CD4-positive, alpha-beta T cell treated with Interleukin-12 subunit alpha and Interleukin-12 subunit beta, for 1 hour (primary cell): Measurements from ENCODE around the gene NACAD.

Experiments used
- DNase-seq: peaks from one replicate; pipeline ENCODE4 v3.0.0-alpha.2; 2020

The NACAD gene

DNA sequence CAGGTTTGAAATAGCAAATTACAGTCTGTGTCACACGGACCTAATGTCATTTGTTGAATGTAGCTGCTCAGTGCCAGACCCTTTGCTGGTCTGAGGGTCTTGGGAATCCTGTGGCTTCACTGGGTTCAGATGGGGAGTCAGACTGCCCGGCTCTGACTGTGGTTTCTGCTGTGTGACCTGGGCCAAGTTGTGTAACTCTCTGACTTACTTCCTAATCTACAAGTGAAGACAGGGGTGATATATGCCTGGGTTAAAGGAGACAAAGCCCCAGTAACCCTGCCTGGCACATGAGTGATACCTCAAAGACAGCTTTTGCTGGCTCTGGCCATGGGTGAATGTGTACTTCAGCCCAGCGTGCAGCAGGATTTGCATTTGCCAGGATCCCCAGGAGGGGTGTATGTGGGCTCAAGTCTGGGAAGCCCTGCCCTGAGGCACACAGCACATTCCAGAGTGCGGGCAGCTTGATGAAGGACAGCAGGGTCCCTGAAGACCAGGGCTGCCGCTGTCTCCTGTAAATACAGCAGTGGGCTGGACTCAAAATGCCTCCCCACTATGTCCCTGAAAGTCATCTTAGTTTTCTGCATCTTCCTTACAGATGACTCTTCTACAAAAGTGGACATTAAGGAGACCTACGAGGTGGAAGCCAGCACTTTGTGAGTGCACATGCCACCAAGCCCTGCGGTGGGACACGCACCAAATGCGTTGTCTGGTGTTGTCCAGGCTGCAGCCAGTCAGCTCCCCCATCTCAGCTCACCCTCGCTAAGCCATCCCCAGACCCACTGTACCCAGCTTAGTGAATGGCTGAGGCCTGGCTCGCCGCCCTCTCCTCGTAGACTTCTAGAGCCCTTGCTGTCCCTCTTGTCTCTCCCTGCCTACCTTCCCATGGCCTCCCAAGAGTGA, 16.4 kb downstream of the NACAD start:
- DNase-seq = no peak

DNA sequence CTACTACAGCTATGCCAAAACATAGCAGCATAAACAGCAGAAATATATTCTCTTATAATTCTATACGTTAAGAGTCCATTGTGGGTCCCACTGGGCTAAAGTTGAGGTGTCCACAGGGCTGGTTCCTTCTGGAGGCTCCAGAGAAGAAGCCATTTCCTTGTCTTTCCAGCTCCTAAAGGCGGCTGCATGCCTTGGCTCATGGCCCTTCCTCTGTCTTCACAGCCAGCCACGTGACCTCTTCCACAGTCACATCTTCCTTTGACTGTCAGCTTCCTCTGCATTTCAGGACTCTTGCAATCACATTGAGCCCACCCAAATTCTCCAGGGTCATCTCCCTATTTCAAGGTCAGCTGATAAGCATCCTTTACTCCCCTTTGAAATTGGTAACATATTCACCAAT, 17.2 kb downstream of the NACAD start:
- no peak for DNase-seq

DNA sequence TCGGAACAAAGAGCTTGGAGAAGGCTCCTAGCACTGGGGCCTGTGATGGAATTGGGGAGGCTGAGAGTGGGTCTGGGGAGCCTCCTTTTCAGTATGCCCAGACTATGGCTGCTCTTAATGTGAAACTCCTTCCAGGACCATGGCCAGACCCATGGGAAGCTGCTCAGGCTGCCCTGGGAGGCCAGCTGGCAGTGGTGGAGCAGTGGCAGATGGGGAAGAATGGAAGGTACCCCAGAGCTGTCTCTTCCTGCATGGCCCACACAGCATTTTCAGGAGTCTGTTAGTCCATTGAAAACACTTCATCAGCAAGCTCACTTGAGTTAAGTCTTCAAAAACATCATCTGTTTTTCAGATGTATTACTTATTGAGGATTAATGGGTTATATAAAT, 18.5 kb downstream of the NACAD start:
- DNase-seq = no peak

DNA sequence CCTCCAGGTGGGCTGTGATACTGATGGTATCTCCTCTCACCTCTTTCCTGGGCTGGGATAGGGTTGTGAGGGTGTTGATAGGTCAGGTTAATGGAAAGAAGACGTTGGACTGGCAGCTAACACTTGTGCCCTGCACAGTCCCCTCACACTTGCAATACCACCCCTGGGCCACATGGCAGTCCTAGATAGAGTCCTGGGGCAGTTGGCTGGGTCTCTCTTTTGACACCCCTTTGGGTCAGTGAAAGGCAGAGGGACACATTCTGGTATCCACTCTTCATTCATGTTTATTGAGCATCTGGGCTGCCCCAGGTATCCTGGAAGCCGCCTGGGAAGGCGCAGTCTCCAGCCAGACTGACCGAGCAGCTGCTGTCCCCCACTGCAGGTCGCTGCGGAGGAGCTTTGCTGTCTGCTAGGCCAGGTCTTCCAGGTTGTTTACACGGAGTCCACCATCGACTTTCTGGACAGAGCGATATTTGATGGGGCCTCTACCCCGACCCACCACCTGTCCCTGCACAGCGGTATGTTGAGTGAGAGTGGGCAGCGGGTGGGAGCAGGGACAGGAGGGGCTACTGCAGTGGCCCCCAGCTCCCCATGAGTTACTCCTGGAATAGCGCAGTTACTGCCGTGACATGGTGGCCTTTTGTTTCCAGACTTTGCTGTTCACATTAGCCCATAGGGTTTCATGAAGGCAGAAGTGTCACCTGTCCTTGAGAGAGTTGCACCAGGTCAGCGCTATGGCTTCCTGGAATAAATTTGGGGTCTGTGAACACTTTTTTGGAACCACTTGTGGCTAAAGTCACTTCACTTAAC, 19.1 kb downstream of the NACAD start:
- DNase-seq = no peak

DNA sequence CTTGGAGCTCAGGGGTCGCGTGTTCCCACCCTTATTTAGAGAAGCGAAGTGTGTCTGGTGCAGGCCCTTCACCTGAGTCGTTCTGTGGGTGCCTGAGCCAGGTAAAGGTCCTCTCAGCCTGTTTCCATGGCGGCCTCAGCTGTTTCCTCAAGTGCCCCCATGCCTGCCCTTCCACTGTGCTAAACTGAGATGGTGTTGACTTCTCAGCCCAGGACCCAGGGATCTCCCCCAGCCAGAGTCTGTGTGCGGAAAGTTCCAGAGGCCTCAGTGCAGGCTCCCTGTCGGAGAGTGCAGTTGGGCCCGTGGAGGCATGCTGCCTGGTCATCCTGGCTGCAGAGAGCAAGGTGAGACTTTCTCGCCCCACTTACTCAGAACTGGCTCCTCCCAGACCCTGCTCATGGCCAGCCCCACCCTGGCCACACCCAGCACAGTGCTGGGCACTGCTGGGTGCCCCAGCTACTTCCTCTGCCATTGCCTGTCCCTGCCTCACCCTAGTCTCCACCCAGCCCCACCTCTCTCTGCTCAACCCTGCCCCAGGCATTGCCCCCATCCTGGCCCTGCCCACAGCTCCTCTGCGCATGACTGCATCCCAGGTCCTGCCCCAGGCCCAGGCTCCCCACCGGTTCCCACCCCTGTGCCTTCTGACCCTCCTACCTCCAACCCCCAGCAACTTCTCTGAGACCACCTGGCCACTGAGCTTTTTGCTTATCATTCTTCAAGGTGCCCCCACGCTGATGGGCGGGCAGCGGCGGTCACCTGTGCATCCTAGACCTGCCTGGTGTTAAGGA, 20.3 kb downstream of the NACAD start:
- no peak for DNase-seq

DNA sequence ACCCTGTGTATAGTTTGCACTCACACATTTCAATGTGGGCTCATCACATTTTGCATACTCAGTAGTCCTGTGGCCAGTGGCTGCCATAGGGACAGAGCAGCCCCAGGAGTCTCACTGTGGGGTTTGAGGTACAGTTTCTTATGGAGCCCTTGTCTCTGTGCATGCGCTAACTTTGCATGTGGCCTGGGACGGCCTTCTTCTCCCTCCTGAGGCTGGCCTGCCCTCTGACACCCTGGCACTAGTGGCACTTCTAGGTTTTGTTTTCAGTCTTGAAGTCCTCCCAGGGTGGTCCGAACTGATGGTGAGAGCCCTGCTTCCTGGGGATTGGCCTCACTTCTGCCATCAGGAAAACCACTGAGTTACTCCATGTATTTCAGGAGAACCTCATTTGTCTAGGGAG, 21.2 kb downstream of the NACAD start:
- no peak for DNase-seq

DNA sequence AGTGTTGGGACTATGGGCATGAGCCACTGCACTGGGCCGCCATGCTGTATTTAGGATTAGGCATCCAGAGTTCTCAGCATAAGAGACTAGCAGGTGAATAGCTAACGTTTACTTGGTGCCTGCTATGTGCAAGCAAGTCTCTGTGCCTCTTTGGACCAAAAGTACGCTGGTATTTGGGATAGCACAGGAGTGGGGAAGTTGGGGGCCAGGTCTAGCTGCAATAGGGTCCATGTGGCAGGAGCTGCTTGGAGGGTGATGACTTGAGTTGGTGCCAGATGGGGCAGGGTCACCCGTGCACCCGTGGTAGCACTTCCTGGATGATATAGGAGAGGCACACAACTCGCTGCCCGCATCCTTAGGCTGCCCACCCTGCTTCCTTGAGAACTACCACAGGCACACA, 22.4 kb downstream of the NACAD start:
- DNase-seq = no peak

DNA sequence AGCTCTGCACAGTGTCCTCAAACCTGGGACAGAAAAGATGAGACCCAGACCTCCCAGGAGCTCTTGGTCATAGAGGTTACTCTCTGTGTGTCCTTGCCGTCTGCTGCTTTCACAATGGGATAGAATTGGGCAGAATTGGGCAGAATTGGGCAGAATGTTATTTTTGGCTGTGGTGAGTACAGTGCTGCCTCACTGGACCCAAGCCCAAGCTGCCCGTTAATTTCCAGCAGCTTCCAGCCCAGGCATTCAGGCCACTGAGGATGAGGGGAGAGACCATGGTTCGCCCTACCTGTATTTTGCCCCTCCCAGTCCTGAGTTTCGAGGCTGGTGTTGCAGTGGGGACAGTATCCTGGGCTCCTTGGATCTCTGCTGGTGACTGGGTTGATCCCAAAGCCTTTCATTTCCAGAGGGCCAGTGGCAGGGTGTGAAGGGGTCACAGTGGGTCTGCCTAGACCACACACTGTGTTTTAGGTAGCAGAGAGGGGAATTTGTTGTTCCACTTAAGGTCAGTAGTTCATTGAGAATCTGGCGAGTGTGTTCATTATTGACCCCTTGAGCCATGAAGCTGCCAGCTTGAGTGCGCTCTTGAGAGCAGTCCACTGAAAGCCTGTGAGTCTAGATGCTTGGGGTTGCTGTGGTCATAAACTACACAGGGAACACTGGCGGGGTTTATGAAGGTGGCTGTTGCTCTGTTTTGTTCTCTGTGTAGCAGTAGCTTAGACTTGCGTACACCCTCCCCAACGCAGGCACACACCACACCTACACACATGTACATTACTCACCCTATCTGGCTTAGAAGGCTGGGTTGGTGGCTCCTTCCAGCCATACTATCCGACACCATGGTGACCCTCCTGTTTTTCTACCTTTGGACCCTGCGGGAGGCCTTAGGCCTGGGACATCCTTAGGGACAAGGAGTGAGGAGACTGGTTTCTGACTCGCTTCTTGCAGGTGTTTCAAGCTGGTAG, 23.5 kb downstream of the NACAD start:
- DNase-seq = no peak

DNA sequence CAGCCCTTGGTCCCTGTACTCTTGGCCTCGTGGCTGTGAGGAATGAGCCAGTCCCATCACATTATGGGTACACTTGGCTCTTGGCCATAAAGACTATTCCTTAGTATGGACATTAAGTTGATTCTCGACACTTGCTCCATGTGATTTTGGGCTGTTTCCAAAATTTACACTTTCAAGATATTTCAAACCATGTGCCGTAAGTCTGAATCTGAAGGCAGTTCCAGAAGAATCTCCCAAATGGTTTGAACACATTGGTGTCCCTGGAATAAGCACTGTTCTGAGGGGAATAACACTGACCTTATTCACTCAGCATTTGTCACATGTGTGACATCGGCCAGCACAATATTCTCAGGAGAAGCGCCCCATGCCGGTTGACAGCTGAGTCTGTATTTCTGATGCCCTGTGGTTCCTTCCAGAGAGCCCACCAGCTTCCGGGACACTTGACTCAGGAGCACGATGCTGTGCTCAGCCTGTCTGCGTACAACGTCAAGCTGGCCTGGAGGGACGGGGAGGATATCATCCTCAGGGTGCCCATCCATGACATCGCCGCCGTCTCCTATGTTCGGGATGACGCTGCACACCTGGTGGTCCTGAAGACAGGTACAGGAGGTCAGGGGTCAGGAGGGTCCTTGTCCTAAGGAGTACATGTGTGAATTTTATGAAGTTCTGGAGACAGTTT, 24.6 kb downstream of the NACAD start:
- no peak for DNase-seq

DNA sequence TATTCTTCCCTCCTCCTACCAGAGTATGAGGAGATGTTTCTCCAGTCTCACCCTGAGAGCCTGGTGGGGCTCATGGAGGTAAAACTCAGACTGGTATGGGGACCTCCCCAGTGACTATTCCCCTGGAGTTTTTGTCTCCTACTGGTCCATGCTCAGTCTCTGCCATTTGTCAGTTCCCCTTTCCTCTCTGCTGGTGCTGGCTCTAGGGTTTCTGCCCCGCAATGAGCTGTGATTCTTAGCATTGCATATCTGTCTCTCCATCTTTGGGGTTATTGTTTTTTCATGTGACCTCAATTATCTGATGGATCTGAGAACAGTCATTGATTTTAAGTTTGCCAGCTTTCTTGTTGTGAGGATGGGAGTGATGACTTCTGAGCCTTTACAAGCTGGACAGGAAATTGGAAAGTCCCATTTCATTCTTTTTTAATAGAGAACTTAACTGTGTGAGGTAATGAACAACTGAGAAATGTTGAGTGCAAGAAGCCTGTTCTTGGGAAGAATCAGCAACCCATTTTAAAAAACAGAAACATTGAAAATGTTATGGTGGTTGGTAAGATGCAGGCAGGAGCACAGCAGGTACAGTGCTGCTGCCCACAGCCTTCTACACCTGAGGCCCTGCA, 26.9 kb downstream of the NACAD start:
- no peak for DNase-seq

DNA sequence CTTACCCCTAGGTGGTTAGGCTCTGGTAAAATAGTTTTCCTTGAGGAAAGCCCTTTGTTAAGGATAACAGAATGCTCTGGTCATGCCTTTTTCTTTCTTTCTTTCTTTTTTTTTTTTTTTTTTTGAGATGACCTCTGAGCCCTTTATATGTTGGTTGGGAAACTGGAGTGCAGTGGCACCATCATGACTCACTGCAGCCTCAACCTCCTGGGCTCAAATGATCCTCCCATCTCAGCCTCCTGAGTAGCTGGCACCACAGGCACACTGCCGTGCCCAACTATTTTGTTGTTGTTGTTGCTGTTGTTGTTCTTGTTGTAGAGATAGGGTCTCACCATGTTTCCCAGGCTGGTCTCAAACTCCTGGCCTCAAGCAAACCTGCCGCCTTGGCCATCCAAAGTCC, 27.4 kb downstream of the NACAD start:
- no peak for DNase-seq

DNA sequence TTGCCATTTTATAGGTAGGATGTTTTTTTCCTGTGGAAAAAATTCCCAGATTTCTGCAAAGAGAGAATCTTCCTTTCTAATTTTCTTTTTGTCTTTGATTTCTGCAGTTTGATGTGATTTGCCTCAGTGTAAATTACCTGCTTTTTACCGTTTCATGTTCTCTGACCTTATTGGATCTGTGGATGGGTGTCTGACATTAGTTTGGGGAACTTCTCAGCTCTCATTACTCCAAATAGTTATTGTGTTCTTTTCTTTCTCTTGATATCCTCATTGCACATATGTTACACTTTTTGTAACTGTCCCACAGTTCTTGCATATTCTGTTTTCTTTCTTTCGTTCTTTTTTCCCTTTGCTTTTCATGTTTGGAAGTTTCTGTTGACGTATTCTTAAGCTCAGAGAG, 28.5 kb downstream of the NACAD start:
- no peak for DNase-seq

DNA sequence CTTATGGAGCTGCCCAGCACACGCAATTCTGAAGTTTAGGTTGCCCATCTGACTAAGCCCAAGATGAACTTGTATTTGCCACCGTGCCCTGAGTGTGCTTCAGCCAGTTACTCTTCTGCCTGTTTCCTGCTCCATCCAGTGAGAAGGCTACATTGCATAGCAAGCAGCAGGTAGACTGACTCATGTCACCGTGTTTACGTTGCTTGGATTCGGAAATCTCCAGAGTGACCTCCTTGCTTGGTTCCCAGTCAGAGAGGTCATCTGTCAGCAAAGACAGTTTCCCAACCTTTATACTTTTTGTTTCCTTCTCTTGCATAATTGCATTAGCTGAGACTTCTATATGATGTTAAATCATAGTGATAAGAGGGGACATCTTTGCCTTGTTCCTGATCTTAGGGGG, 30.9 kb downstream of the NACAD start:
- DNase-seq = no peak

DNA sequence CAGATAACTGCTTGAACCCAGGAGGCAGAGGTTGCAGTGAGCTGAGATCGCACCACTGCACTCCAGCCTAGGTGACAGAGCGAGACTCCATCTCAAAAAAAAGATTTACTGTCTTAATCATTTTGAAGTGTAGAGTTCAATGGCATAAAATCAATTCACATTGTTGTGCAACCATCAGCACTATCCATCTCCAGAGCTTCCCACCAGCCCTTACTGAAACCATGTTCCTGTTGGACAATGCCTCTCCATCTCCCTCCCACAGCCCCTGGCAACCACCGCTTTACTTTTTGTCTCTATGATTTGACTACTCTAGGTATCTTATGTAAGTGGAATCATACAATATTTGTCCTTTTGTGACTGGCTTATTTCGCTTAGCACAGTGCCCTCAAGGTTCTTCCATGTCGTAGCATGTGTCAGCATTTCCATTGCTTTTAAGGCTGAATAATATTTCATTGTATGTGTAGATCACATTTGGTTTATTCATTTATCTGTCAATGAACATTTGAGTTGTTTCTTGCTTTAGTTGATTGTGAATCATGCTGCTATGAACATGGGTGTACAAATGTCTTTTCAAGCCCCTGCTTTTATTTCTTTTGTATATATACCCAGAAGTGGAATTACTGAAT, 33.1 kb downstream of the NACAD start:
- no peak for DNase-seq

DNA sequence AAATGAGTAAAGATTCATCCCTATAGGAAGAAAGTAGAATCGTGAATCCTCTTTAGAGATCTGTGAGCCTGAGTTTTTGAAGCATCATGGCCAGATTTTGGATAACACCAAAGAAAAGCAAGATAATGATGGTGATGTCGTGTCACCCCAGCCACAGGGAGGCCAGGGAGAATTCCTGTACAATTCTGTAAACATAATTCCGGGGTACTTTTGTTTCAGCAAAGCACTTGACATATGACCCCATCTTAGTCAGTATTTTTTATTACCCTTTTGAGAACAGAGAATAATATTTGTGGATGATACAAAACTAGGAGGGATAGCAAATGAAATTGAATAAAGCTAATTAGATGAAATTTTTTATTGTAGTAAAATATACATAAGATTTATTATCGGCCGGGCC, 33.8 kb downstream of the NACAD start:
- DNase-seq = no peak

DNA sequence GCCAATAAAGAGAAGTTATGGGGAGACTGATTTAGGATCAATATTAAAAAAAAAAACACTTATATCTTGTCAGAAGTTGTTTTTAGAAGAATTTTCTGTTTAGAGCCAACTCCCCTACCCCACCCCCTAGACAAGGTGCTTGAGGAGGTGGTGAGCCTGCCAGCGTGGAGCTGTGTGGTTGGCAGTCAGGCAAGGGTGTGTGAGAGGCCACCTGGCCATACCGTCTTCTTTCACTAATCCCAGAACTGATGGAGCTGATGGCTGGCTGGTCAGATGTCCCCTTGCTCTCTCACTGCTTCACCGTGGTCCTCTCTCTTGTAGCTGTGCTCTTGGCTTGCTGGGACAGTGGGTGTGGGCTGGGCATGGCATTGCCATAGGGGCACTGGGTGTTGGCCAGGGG, 34.3 kb downstream of the NACAD start:
- no peak for DNase-seq

DNA sequence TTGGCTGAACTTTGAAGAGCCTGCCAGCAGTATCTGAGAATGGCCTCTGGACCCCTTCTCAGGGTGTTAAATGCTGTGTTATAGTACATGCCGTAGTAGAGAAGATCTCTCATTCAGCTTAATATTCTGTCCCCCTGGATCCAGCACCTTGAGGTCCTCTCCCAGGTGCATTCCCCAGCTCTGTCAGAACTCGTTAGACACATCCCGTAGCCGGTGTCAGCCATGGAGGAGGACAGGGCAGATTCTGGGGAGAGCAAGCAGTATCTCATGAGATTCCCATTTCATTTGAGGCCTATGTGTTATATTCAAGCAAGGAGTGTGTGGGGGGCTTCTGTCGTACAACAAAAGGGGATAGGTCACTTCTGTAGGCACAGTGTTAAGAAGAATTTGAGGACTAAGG, 34.8 kb downstream of the NACAD start:
- DNase-seq = no peak

DNA sequence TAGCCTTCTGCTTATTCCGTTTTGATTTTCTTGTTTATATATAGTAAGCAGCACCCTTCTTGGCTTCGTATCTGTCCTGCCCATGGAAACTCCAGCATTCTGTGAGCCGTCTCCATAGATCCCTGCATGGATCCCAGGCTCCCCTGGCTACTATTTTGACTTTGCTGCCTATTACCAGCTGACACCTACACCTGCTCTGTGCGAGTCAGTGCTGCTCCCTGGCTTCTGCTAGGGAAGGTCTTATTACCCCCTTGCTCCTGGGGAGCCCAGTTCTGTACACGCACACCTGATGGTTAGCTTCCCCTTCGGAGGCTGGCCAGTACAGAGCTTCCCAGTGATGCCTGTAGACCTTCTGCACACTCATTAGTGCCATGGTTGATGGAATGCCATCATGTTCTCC, 35.4 kb downstream of the NACAD start:
- no peak for DNase-seq

DNA sequence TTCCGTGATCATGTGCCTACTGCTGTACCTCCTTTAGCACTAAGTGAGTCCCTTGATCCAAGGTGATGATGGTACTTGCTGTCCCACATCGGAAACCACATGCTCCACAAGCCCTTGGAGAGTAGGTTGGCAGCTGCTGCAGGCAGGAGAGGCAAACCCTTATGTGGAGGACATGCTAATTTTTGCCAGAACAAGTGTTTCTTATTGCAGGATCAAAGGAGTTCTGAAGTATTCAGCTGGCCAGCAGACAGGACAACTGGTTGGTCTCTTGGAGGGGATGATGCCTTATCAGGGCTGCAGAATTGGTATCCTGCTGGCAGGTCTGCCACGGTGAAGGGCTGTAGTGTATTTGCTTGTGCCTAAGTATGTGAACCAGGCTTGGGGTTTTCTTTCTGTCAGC, 36.8 kb downstream of the NACAD start:
- DNase-seq = no peak

DNA sequence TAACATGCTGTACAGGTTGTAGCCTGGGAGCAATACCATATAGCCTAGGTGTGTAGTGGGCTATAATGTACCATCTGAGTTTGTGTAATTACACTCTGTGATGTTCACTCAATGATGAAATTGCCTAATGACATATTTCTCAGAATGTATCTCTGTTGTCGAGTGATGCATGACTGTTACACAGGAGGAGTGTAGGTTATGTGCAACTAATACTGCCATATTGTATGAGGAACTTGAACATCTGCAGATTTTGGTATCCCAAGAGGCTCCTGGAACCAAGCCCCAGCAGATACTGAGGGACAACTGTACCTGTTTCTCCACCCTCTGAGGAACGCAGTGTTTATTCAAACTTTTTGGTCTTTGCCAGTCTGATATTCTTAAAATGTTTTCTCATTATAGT, 38.6 kb downstream of the NACAD start:
- no peak for DNase-seq

DNA sequence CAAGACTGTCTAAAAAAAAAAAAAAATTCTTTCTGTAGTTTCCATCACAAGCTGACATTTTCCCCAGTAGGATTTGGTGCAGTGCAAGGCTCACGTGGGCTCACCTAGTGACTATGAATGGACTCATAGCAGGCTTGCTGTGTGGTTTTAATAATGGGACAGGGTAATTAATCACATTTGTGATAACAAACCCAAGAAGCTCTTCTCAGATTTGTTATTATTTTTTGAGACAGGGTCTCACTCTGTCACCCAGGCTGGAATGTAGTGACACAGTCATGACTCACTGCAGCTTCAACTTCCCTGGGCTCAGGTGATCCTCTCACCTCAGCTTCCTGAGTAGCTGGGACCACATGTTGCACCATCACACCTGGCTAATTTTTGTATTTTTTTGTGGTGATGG, 40.0 kb downstream of the NACAD start:
- no peak for DNase-seq
